Measurements from ENCODE around the gene UQCRC2.

DNA sequence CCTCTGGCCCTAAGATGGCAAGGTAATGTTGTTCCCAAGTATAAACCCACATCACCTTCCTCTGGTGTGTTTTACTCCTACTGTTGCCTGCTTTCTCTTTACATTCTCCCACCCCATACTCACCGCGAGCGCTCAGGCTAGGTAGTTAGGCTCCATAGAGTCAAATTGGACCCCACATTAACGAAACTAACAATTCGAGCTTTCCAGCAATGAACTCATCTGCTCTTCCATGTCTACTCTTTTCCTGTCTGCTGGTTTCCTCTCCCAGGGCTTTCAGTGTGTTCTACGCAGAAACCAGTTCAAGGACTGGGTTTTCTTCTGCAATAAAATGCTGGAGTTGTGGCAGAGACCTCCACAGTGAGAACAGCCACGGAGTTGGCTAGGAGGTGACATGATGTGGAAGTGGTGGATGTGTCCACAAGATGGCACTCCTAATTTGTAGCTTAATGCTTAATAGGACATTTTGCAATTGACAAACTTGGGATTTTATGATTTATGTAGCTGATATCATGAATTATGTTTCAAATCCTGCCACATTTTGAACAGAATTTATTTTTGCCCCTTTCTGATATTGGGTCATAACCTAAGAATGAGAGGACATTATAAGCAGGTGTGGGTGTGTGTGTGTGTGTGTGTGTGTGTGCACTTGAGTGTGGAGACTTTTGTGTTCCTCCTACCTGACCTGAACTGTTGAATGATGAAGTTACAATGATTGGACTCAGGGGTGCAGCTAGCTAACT is 2.2 kb upstream of the UQCRC2 start:
- TF ChIP-seq HEYL (CRISPR knock-in tag; IDR thresholded peaks at IDR 0.05) (no peak), POLR2A (IDR thresholded peaks at IDR 0.05; ENCODE audit: low read length) (no peak)
- TF ChIP-seq, protein P1, sequence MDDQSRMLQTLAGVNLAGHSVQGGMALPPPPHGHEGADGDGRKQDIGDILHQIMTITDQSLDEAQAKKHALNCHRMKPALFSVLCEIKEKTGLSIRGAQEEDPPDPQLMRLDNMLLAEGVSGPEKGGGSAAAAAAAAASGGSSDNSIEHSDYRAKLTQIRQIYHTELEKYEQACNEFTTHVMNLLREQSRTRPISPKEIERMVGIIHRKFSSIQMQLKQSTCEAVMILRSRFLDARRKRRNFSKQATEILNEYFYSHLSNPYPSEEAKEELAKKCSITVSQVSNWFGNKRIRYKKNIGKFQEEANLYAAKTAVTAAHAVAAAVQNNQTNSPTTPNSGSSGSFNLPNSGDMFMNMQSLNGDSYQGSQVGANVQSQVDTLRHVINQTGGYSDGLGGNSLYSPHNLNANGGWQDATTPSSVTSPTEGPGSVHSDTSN (IDR thresholded peaks at IDR 0.05), result no peak
